GM10248 (cell line): Measurements from ENCODE around the gene ACTR3.

Experiments
- CTCF ChIA-PET: fragments of 300-600 bp; sonication (Branson Sonifier 250); formaldehyde crosslinking; extraction: SDS; loops from one replicate; lab custom pipeline; 2021; ENCODE audit warnings: antibody characterized with exemption; lab: Yijun Ruan, JAX
- POLR2A ChIA-PET: fragments of 350-650 bp; sonication (Branson Sonifier 250); formaldehyde crosslinking; extraction: SDS; loops from one replicate; lab custom pipeline; 2020; ENCODE audit warnings: antibody characterized with exemption; lab: Yijun Ruan, JAX
- DNase-seq: peaks from one replicate; pipeline ENCODE4 v3.0.0; 2012; ENCODE audit errors: extremely low spot score
- TF ChIP-seq, protein P1 (sequence below): IDR thresholded peaks from 2 replicates; pipeline ENCODE4 v1.5.1; 2012; ENCODE audit warnings: mild to moderate bottlenecking, low read depth; ENCODE audit errors: extremely low read depth, missing control alignments, control extremely low read depth

Gene ACTR3

DNA sequence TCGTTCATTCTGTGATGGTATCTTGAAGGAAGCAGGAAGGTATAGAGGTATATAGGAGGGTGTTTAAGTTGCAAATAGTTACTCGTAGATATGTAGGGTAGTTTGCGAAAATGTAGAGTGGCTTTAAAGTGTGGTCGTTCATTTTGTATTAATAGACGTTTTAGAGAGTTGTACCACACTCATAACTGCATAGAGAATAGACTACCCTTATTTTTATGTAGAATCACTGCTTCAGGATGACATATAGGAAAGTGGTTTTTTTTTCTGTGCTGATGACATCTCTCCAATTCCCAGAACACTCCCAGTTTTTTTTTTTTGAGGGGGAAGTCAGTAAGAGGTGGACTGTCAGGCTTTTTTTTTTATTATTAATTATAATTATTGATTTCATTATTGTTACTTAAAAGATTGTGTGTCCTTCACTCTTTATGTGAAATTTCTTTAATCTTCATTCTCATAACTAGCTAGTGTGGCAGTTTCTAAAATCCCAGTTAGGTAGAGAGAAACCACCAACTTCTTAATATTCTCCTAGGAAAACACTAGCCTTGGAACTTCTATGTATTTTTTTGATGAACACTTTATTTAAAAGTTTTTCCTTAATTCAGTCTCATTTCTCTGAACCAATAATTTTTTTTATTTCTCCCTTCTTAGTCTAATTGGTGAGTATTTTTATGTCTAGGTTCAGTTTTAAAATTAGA lies 1.5 kb downstream of the ACTR3 start:
- ChIA-PET CTCF (no interaction called here), POLR2A (no interaction called here)
- DNase-seq, result no peak
- TF ChIP-seq, protein P1, sequence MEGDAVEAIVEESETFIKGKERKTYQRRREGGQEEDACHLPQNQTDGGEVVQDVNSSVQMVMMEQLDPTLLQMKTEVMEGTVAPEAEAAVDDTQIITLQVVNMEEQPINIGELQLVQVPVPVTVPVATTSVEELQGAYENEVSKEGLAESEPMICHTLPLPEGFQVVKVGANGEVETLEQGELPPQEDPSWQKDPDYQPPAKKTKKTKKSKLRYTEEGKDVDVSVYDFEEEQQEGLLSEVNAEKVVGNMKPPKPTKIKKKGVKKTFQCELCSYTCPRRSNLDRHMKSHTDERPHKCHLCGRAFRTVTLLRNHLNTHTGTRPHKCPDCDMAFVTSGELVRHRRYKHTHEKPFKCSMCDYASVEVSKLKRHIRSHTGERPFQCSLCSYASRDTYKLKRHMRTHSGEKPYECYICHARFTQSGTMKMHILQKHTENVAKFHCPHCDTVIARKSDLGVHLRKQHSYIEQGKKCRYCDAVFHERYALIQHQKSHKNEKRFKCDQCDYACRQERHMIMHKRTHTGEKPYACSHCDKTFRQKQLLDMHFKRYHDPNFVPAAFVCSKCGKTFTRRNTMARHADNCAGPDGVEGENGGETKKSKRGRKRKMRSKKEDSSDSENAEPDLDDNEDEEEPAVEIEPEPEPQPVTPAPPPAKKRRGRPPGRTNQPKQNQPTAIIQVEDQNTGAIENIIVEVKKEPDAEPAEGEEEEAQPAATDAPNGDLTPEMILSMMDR, result no peak

DNA sequence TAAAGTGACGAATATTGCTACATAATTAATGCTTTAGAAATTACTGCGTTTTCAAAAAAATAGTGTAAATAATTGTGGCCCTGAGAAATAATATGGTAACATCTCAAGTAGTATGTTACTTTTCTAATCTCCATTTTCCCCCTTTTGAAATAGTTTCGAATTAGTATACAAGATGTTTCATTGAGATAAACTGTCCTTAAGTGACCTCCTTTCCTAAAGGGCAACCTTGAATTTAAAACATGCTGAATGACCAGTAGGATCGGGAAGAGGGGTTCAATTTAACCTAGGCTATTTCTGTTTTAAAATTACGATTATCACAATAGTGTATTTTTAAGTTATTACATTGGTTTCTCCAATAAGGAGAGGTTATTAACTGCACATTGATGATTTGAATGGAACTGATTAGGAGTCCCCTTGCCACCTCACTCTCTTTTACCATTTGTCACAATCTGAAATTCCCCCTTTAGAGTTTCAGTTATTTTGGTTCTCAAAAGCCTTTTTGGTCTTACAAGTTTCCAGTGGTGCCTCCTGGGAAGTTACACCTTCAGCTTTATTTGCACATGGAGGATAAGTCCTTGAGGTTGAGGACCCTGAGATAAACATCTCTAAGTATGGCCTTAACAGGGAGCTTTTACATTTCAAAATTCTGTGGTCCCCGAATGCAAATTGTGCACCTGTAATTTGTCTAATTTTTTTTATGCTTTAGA lies 2.3 kb downstream of the ACTR3 start:
- TF ChIP-seq, protein P1, result no peak
- no peak for DNase-seq
- POLR2A ChIA-PET, result no interaction called here
- CTCF ChIA-PET, result interaction anchor here (1.1 to 2.8 kb wide), 2 partner anchors 11 to 20 kb away, joined by 3 to 12 read pairs; no protein-coding TSS in a partner anchor

DNA sequence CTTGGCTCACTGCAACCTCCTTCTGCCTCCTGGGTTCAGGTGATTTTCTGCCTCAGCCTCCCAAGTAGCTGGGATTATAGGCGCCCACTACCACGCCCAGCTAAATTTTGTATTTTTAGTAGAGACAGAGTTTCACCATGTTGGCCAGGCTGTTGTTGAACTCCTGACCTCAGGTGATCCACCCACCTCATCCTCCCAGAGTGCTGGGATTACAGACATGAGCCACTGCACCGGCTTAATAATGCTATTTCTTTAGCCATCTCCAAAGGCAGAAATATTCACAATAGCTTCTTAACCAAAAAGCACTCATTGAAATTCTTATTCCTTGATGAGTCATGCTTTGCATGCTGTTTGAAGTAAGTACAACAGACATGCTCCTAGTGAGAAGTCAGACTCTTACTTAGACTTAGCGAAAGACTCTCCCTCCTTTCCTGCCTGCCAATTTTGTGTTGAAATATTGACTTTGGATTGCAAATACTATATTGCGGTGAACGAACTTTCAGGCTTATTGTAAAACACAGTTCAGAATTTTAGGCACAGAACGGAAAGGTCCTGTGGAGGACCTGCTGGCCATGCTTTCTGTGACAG lies 4.4 kb downstream of the ACTR3 start:
- TF ChIP-seq, protein P1, result no peak
- no peak for DNase-seq
- ChIA-PET CTCF (interaction anchor here (1.2 to 2.8 kb wide), 5 partner anchors 9 to 194 kb away, joined by 3 to 12 read pairs (median 6); no protein-coding TSS in a partner anchor), POLR2A (interaction anchor here (1.3 kb wide), 1 partner anchor 8 kb away, joined by 3 read pairs; no protein-coding TSS in a partner anchor)

DNA sequence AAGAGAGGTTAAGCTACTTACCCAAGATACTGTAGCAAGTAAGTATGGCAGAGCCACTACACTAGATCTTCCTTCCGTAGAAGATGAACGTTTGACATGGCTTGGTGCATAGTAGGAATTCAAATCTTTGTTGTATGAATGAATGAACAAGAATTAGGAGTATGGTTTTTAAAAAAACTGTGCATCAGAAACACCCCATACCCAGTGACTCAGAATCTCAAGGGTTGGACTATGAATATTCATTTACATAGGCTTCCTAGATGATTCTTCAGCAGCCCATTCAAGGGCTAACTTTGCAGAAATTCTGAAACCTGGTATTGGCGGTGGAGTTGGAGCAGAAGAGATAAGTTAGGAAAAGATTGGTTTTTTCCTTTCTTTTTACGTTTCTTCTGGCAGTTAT lies 5.4 kb downstream of the ACTR3 start:
- DNase-seq, result no peak
- ChIA-PET CTCF (interaction anchor here (1.6 to 2.4 kb wide), 2 partner anchors 11 to 20 kb away, joined by 3 to 10 read pairs; no protein-coding TSS in a partner anchor), POLR2A (no interaction called here)
- TF ChIP-seq, protein P1, result no peak

DNA sequence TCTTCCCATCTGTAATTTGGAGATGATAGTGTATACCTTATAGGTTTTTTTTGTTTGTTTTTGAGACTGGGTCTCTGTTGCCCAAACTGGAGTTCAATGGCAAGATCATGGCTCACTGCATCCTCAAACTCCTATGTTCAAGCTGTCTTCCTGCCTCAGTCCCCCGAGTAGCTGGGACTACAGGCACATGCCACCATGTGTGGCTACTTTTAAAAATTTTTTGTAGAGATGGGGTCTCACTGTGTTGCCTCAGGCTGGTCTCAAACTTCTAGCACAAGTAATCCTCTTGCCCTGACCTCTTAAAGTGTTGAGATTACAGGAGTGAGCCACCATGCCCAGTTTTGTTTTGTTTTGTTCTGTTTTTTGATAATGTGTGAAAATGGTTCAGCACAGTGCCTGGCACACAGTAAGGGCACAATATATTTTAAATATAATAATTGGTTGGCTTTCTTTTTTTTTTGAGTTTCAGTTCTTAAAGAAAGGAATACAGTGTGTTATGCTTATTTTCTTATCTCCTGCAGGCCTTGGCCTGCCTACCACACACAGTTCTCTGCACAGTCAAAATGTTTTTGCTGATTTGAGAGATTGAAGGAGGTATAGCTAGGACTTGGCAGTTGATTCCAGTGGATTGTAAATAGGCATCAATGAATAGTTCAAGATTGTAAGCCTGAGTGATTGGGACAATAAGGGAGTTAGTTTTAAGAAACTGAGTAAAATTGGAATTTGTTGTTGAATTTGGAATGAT lies 6.1 kb downstream of the ACTR3 start:
- ChIA-PET POLR2A (no interaction called here), CTCF (interaction anchor here (1.1 kb wide), 1 partner anchor 11 kb away, joined by 3 read pairs; no protein-coding TSS in a partner anchor)
- TF ChIP-seq, protein P1, result no peak
- no peak for DNase-seq
